Smooth muscle cell (in vitro differentiated cells): ENCODE results near the gene TIGD6. TPM values are rescaled to one million over a fixed set of nuclear protein-coding genes. Genes with fewer than 3 reads are reported as not detected.

Experiments used
- DNase-seq: peaks from one replicate; lab custom pipeline; 2025; ENCODE audit not compliant: unreplicated experiment; lab: John Stamatoyannopoulos, UW
- H2AFZ ChIP-seq: fragments of 200-600 bp; sonication (generic); 2 replicates; pipeline ENCODE4 v1.6.0; 2016; ENCODE audit warnings: antibody characterized with exemption, low read depth, mild to moderate bottlenecking
- H3F3A ChIP-seq: fragments of 200-600 bp; sonication (generic); 2 replicates; pipeline ENCODE4 v1.6.0; 2017; ENCODE audit warnings: antibody characterized with exemption, low read depth
- H3K27ac ChIP-seq: fragments of 200-600 bp; sonication (generic); 2 replicates; pipeline ENCODE4 v1.5.1; 2016; ENCODE audit warnings: low read depth, mild to moderate bottlenecking
- H3K27me3 ChIP-seq: fragments of 200-600 bp; sonication (generic); 2 replicates; pipeline ENCODE4 v1.6.1; 2016; ENCODE audit warnings: low read depth, mild to moderate bottlenecking
- H3K36me3 ChIP-seq: fragments of 200-600 bp; sonication (generic); 2 replicates; pipeline ENCODE4 v1.5.1; 2016; ENCODE audit warnings: low read depth
- H3K4me1 ChIP-seq: fragments of 200-600 bp; sonication (generic); 2 replicates; pipeline ENCODE4 v1.5.1; 2016; ENCODE audit warnings: low read depth
- H3K4me2 ChIP-seq: fragments of 200-600 bp; sonication (generic); 2 replicates; pipeline ENCODE4 v1.6.0; 2016; ENCODE audit warnings: mild to moderate bottlenecking
- H3K4me3 ChIP-seq: fragments of 200-600 bp; sonication (generic); 2 replicates; pipeline ENCODE4 v1.5.1; 2016; ENCODE audit warnings: mild to moderate bottlenecking
- H3K79me2 ChIP-seq: fragments of 200-600 bp; sonication (generic); 2 replicates; pipeline ENCODE4 v1.6.0; 2016; ENCODE audit warnings: low read depth, mild to moderate bottlenecking
- H3K9ac ChIP-seq: fragments of 200-600 bp; sonication (generic); 2 replicates; pipeline ENCODE4 v1.6.0; 2016; ENCODE audit warnings: low read depth
- H3K9me3 ChIP-seq: fragments of 200-600 bp; sonication (generic); replicated peaks from 2 replicates; pipeline ENCODE4 v1.5.1; 2016; ENCODE audit warnings: low read depth
- H4K20me1 ChIP-seq: fragments of 200-600 bp; sonication (generic); 2 replicates; pipeline ENCODE4 v1.6.0; 2016; ENCODE audit warnings: low read depth
- WGBS: methylation state at CpG from one replicate; pipeline ENCODE4 v1.1.7; 2016; ENCODE audit warnings: low lambda C conversion rate; 5-methylcytosine and 5-hydroxymethylcytosine counted together
- polyA plus RNA-seq: library from polyadenylated mRNA; unstranded; fragments of >200 nt; fragmentation: Nextera tagmentation; extraction: Ambion mirVana; gene quantifications from 2 replicates; pipeline ENCODE4 v1.2.1, GENCODE V29; 2016
- total RNA-seq: library from RNA; depleted of rRNA; stranded (reverse); fragments of >200 nt; gene quantifications from 2 replicates; pipeline ENCODE4 v1.2.3, GENCODE V29; 2014
- TF ChIP-seq, protein P1 (sequence below): fragments of 200-600 bp; sonication (generic); IDR thresholded peaks from 2 replicates; pipeline ENCODE4 v1.5.1; 2017; ENCODE audit warnings: borderline replicate concordance, mild to moderate bottlenecking, antibody characterized with exemption; ENCODE audit not compliant: insufficient read depth, poor library complexity, severe bottlenecking

The TIGD6 gene
- total and polyA plus RNA-seq, 2 experiments from 2014 or later = 3.6 to 5.1 TPM

DNA sequence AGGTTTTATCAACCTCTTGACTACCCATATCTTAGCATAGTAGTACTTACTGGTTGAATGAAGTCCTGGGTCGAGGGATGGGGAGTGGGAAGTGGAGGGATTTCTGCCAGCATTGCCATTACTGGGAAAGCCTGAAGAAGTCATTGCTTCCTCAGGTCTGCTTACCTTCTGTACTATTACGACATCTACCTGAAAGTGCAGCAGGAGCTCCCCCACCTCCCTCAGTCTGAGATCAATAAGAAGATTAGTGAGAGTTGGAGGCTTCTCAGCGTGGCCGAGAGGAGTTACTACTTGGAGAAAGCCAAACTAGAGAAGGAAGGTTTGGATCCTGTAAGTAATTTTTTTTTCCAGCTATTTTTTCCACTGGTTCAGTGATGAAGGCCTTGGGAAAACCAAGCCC lies 5.9 kb upstream of the TIGD6 start:
- peaks cover 18% of the 10 kb centered on the region for H3K4me1 ChIP-seq
- H3K27me3 ChIP-seq = no peaks in the 10 kb centered on the region
- no peaks in the 10 kb centered on the region for H3K36me3 ChIP-seq
- WGBS = 93% methylated on average over 4 of the region's 4 CpGs
- no peak overlapping the region for H3K9ac ChIP-seq
- H3K4me3 ChIP-seq = no peak overlapping the region
- H2AFZ ChIP-seq = no peak overlapping the region
- H3F3A ChIP-seq = peaks cover 25% of the 10 kb centered on the region
- TF ChIP-seq, protein P1, sequence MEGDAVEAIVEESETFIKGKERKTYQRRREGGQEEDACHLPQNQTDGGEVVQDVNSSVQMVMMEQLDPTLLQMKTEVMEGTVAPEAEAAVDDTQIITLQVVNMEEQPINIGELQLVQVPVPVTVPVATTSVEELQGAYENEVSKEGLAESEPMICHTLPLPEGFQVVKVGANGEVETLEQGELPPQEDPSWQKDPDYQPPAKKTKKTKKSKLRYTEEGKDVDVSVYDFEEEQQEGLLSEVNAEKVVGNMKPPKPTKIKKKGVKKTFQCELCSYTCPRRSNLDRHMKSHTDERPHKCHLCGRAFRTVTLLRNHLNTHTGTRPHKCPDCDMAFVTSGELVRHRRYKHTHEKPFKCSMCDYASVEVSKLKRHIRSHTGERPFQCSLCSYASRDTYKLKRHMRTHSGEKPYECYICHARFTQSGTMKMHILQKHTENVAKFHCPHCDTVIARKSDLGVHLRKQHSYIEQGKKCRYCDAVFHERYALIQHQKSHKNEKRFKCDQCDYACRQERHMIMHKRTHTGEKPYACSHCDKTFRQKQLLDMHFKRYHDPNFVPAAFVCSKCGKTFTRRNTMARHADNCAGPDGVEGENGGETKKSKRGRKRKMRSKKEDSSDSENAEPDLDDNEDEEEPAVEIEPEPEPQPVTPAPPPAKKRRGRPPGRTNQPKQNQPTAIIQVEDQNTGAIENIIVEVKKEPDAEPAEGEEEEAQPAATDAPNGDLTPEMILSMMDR = no peak
- no peak for DNase-seq
- H3K79me2 ChIP-seq = peaks cover 63% of the 10 kb centered on the region
- peaks cover 72% of the 10 kb centered on the region for H4K20me1 ChIP-seq
- no peaks in the 10 kb centered on the region for H3K9me3 ChIP-seq
- H3K27ac ChIP-seq = no peak overlapping the region
- H3K4me2 ChIP-seq = no peak overlapping the region

DNA sequence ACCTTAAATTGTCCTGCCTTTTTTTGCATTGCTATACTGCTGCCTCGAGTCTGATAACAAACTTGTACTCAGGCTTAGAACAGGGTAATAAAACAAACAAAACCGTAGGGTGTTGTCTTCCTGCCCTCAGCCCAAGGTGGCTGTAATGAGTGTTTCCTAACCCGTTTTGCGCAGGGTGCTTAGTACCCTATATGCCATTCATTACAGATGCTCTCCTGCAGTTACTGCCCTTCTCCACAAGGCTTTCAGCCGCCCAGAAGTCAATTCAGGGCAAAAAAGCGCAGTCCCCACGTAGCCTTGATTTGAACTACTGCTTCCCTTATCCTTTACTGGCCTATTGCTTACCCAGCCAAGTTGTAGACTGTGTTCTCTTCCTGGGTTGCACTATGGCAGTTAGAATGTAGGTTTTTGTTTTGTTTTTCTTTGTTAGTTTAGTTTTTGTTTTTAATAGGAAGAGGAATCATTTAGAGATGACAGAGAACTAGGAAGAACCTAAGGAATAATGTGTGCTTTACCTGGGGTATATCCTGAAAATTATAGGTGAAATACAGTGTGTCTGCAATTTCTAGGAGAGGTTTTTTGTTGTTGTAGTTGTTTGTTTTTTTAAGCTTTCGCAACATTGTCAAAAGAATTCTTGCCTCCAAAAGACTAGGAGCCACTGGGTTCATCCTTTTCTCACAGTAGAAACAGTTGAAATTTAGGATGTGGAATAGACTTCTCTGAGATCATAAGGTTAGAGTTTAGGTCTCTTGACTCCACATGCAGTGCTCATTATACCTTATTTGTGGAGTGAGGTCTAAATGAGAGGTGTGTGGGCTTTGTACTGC lies 1.4 kb upstream of the TIGD6 start:
- peak overlapping the region; percentile 81 for H3K4me3 ChIP-seq
- H3K9ac ChIP-seq = peak overlapping the region; percentile 97
- peak overlapping the region; percentile 95 for H3K4me2 ChIP-seq
- H4K20me1 ChIP-seq = peaks cover 49% of the 10 kb centered on the region
- no peak for DNase-seq
- TF ChIP-seq, protein P1 = peak; percentile 49
- no peak overlapping the region for H2AFZ ChIP-seq
- H3K79me2 ChIP-seq = peaks cover 81% of the 10 kb centered on the region
- H3F3A ChIP-seq = peaks cover 4% of the 10 kb centered on the region
- H3K9me3 ChIP-seq = no peaks in the 10 kb centered on the region
- peaks cover 21% of the 10 kb centered on the region for H3K4me1 ChIP-seq
- H3K27me3 ChIP-seq = no peaks in the 10 kb centered on the region
- 14% methylated on average over 8 of the region's 8 CpGs for WGBS
- H3K27ac ChIP-seq = peak overlapping the region; percentile 88
- no peaks in the 10 kb centered on the region for H3K36me3 ChIP-seq

DNA sequence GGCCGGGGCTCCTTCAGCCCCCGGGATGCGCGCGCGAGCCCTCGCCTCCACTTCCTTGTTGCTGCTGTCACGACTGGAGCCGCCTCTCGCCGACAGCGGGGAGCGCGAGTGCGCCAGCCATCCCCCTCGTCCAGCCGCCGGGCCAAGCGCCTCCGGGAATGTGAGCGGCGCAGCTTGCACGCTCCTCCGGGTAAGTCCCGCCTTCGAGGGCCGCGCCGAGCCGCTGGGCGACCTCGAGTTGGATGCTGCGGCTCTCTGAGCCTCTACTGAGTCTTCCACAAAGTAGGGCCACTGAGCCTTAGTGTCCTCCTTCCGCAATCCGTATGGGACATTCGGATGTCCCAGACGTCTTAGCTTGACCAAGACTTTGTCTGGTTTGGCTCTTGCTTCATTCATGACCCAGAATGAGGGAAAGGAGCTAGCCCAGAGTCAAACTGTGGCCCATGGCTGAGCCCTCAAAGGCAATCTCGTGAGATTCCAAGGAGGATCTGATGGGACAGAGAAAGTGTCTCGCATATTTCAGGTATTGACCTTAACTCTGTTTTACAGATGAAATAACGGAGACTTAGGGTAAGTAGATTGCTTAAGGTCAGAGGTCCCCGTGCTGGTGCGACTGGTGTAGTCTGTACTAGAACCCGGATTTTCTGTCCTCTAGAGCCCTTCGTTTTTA lies 671 bp upstream of the TIGD6 start:
- Histone ChIP-seq H3K36me3 (peaks cover 1% of the 10 kb centered on the region), H3K4me1 (peaks cover 21% of the 10 kb centered on the region), H3K27me3 (no peaks in the 10 kb centered on the region), H3K4me3 (peak overlapping the region; percentile 81), H3K27ac (peak overlapping the region; percentile 88), H3K4me2 (peak overlapping the region; percentile 95), H4K20me1 (peaks cover 45% of the 10 kb centered on the region), H2AFZ (peak overlapping the region; percentile 68), H3K9ac (peak overlapping the region; percentile 97), H3K79me2 (peaks cover 74% of the 10 kb centered on the region), H3F3A (no peaks in the 10 kb centered on the region), H3K9me3 (no peaks in the 10 kb centered on the region)
- TF ChIP-seq, protein P1 = no peak
- DNase-seq = no peak
- 2% methylated on average over 44 of the region's 44 CpGs for WGBS
